ENCODE measurements around the gene ZFYVE26.

Gene ZFYVE26

GRCh38 chr14:67782090-67782489, 34.3 kb downstream of the ZFYVE26 start:
- H3K36me3 ChIP-seq = peaks cover 97% of the 10 kb centered on the region
- TF ChIP-seq Cebpa-rat (IDR thresholded peaks at IDR 0.05) = no peak
- no peaks in the 10 kb centered on the region for H4K20me1 ChIP-seq

GRCh38 chr14:67778792-67779191, 37.6 kb downstream of the ZFYVE26 start:
- H3K4me1 ChIP-seq = no peaks in the 10 kb centered on the region
- H4K20me1 ChIP-seq = no peaks in the 10 kb centered on the region
- H3K4me3 ChIP-seq = no peak overlapping the region
- no peaks in the 10 kb centered on the region for H3K9me3 ChIP-seq
- peaks cover 97% of the 10 kb centered on the region for H3K36me3 ChIP-seq
- no peak overlapping the region for H3K9ac ChIP-seq
- H3K4me2 ChIP-seq = no peak overlapping the region
- no peaks in the 10 kb centered on the region for H3K27me3 ChIP-seq
- TF ChIP-seq Cebpa-rat (IDR thresholded peaks at IDR 0.05) = no peak
- no peak overlapping the region for H3K27ac ChIP-seq

More at GRCh38 chr14:67782090-67782489, 34.3 kb downstream of the ZFYVE26 start:
- no peaks in the 10 kb centered on the region for H3K9me3 ChIP-seq
- no peak overlapping the region for H3K4me3 ChIP-seq
- no peak overlapping the region for H3K9ac ChIP-seq
- H3K4me1 ChIP-seq = no peaks in the 10 kb centered on the region
- H3K4me2 ChIP-seq = no peak overlapping the region
- no peak overlapping the region for H3K27ac ChIP-seq
- no peaks in the 10 kb centered on the region for H3K27me3 ChIP-seq

- Histone ChIP-seq H3K4me3 (no peak overlapping the region), H3K4me1 (no peaks in the 10 kb centered on the region), H3K27me3 (no peaks in the 10 kb centered on the region), H3K9me3 (no peaks in the 10 kb centered on the region), H4K20me1 (no peaks in the 10 kb centered on the region), H3K9ac (no peak overlapping the region), H3K27ac (no peak overlapping the region), H3K4me2 (no peak overlapping the region), H3K36me3 (peaks cover 99% of the 10 kb centered on the region)
- no peak for TF ChIP-seq Cebpa-rat (IDR thresholded peaks at IDR 0.05)
Measured at GRCh38 chr14:67776653-67777322, 39.6 kb downstream of the ZFYVE26 start.

- H4K20me1 ChIP-seq = no peaks in the 10 kb centered on the region
- peaks cover 97% of the 10 kb centered on the region for H3K36me3 ChIP-seq
- no peak overlapping the region for H3K4me2 ChIP-seq
- H3K9ac ChIP-seq = no peak overlapping the region
- no peak overlapping the region for H3K27ac ChIP-seq
- no peak for TF ChIP-seq Cebpa-rat (IDR thresholded peaks at IDR 0.05)
- H3K9me3 ChIP-seq = no peaks in the 10 kb centered on the region
- no peak overlapping the region for H3K4me3 ChIP-seq
- H3K27me3 ChIP-seq = no peaks in the 10 kb centered on the region
- H3K4me1 ChIP-seq = no peaks in the 10 kb centered on the region
Measured at GRCh38 chr14:67773844-67774377, 42.5 kb downstream of the ZFYVE26 start.

- no peaks in the 10 kb centered on the region for H3K9me3 ChIP-seq
- peaks cover 93% of the 10 kb centered on the region for H3K36me3 ChIP-seq
- no peak overlapping the region for H3K4me3 ChIP-seq
- no peak overlapping the region for H3K4me2 ChIP-seq
- no peak overlapping the region for H3K27ac ChIP-seq
- H4K20me1 ChIP-seq = no peaks in the 10 kb centered on the region
- no peak overlapping the region for H3K9ac ChIP-seq
- no peaks in the 10 kb centered on the region for H3K4me1 ChIP-seq
- TF ChIP-seq Cebpa-rat (IDR thresholded peaks at IDR 0.05) = no peak
- no peaks in the 10 kb centered on the region for H3K27me3 ChIP-seq
Measured at GRCh38 chr14:67768219-67768618, 48.2 kb downstream of the ZFYVE26 start.

- Histone ChIP-seq H4K20me1 (no peaks in the 10 kb centered on the region), H3K4me1 (no peaks in the 10 kb centered on the region), H3K4me2 (no peak overlapping the region), H3K9ac (no peak overlapping the region), H3K27ac (no peak overlapping the region), H3K27me3 (no peaks in the 10 kb centered on the region), H3K4me3 (no peak overlapping the region), H3K9me3 (no peaks in the 10 kb centered on the region), H3K36me3 (peaks cover 90% of the 10 kb centered on the region)
- TF ChIP-seq Cebpa-rat (IDR thresholded peaks at IDR 0.05) = no peak
Measured at GRCh38 chr14:67766035-67766680, 50.2 kb downstream of the ZFYVE26 start.

GRCh38 chr14:67765192-67765834, 51.1 kb downstream of the ZFYVE26 start:
- Histone ChIP-seq H3K27ac (no peak overlapping the region), H3K4me1 (no peaks in the 10 kb centered on the region), H3K4me3 (no peak overlapping the region), H3K9me3 (no peaks in the 10 kb centered on the region), H3K27me3 (no peaks in the 10 kb centered on the region), H4K20me1 (no peaks in the 10 kb centered on the region), H3K4me2 (no peak overlapping the region), H3K36me3 (peaks cover 92% of the 10 kb centered on the region), H3K9ac (no peak overlapping the region)
- no peak for TF ChIP-seq Cebpa-rat (IDR thresholded peaks at IDR 0.05)

GRCh38 chr14:67764496-67764895, 51.9 kb downstream of the ZFYVE26 start:
- no peak overlapping the region for H3K4me3 ChIP-seq
- no peaks in the 10 kb centered on the region for H3K9me3 ChIP-seq
- no peak overlapping the region for H3K27ac ChIP-seq
- no peak overlapping the region for H3K4me2 ChIP-seq
- H3K9ac ChIP-seq = no peak overlapping the region
- no peak for TF ChIP-seq Cebpa-rat (IDR thresholded peaks at IDR 0.05)
- H3K36me3 ChIP-seq = peaks cover 92% of the 10 kb centered on the region
- H4K20me1 ChIP-seq = no peaks in the 10 kb centered on the region
- H3K4me1 ChIP-seq = no peaks in the 10 kb centered on the region
- no peaks in the 10 kb centered on the region for H3K27me3 ChIP-seq

GRCh38 chr14:67763158-67763822, 53.1 kb downstream of the ZFYVE26 start:
- Histone ChIP-seq H3K9ac (no peak overlapping the region), H3K27ac (no peak overlapping the region), H3K4me1 (no peaks in the 10 kb centered on the region), H3K27me3 (no peaks in the 10 kb centered on the region), H3K36me3 (peaks cover 81% of the 10 kb centered on the region), H3K4me2 (no peak overlapping the region), H3K9me3 (no peaks in the 10 kb centered on the region), H3K4me3 (no peak overlapping the region), H4K20me1 (no peaks in the 10 kb centered on the region)
- no peak for TF ChIP-seq Cebpa-rat (IDR thresholded peaks at IDR 0.05)
